Anterior cingulate cortex (tissue), 58 donors: ENCODE measurements around the gene STAC.
"Not testable (repeated sequence)": the region's sequence is repeated elsewhere in the genome, so short reads cannot be mapped to it uniquely, and the experiment has no call there.

Experiments used
- DNase-seq, 58 donors: peaks; one replicate each; lab custom pipeline; 2025; lab: John Stamatoyannopoulos, UW

Gene STAC

GRCh38 chr3:36562945-36563344 lies 182.6 kb downstream of the STAC start:
- no peak for DNase-seq

- no peak for DNase-seq
Measured at GRCh38 chr3:36575241-36575640, 194.9 kb downstream of the STAC start.

- DNase-seq, result not testable (repeated sequence)
Measured at GRCh38 chr3:36578418-36578817, 198.1 kb downstream of the STAC start.

GRCh38 chr3:36579746-36580145 lies 199.4 kb downstream of the STAC start:
- no peak for DNase-seq

- DNase-seq, result no peak
Measured at GRCh38 chr3:36580716-36581115, 200.4 kb downstream of the STAC start.

GRCh38 chr3:36591959-36592358 lies 211.7 kb downstream of the STAC start:
- DNase-seq, result no peak

GRCh38 chr3:36595511-36595910 lies 215.2 kb downstream of the STAC start:
- no peak for DNase-seq

GRCh38 chr3:36596419-36596818 lies 216.1 kb downstream of the STAC start:
- no peak for DNase-seq

GRCh38 chr3:36597422-36597821 lies 217.1 kb downstream of the STAC start:
- no peak for DNase-seq
